Activated T-cell treated with anti-CD3 and anti-CD28 coated beads, Interleukin-2, amount 50 U/mL, for 4 hours (primary cell): ENCODE measurements around the gene CSMD2. TPM values are rescaled to one million over a fixed set of nuclear protein-coding genes. Genes with fewer than 3 reads are reported as not detected.

Experiments
- ATAC-seq, 2 donors: fragments of 200-7000 bp; cut with Tn5 transposase; one replicate each; pipeline ENCODE4 v1.10.0; 2021
- DNase-seq: peaks from one replicate; pipeline ENCODE4 v3.0.0-alpha.2; 2020
- H3K27me3 Mint-ChIP-seq: one replicate; pipeline ENCODE4 v1.8.0; 2021; ENCODE audit warnings: low read depth, mixed read lengths
- H3K36me3 Mint-ChIP-seq: one replicate; pipeline ENCODE4 v1.8.0; 2022; ENCODE audit warnings: mixed read lengths; ENCODE audit not compliant: insufficient read depth
- H3K4me1 Mint-ChIP-seq: one replicate; pipeline ENCODE4 v1.8.0; 2021; ENCODE audit warnings: low read depth, mixed read lengths
- H3K4me3 Mint-ChIP-seq: one replicate; pipeline ENCODE4 v1.8.0; 2021; ENCODE audit warnings: mild to moderate bottlenecking, moderate library complexity, mixed read lengths
- H3K9me3 Mint-ChIP-seq: one replicate; pipeline ENCODE4 v1.8.0; 2021; ENCODE audit warnings: mixed read lengths
- total RNA-seq, 3 donors: library from RNA; stranded (reverse); gene quantifications; one replicate each; pipeline ENCODE4 v1.2.1, GENCODE V29; 2021

The CSMD2 gene
- total RNA-seq, 3 donors from 2014 or later, result not detected

DNA sequence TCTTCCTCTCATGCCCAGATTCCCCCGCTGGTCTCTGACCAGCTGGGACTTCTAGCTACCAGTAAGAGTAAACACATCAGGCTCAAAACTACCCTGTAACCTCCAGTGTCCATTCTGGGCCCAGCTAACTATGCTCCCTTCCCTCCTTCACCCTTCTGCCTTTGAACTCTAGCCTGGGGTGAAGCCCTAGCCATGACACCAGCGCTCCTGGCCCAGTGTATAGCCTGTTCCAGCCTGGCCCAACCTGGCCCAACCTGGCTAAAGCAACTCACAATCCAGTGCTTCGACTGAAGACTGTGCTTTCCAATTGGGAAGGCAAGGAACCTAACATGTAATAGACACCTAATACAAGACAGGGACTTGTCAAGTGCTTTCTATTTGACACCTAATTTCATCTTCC is 27.6 kb downstream of the CSMD2 start:
- Mint-ChIP-seq H3K9me3 (no peaks in the 10 kb centered on the region), H3K36me3 (no peaks in the 10 kb centered on the region), H3K4me1 (no peaks in the 10 kb centered on the region), H3K27me3 (peaks cover 4% of the 10 kb centered on the region), H3K4me3 (no peak overlapping the region)
- DNase-seq (no peak), ATAC-seq (no peak)

- peaks cover 8% of the 10 kb centered on the region for H3K27me3 Mint-ChIP-seq
- no peaks in the 10 kb centered on the region for H3K36me3 Mint-ChIP-seq
- H3K9me3 Mint-ChIP-seq, result no peaks in the 10 kb centered on the region
- DNase-seq (no peak), ATAC-seq (no peak)
- H3K4me1 Mint-ChIP-seq, result no peaks in the 10 kb centered on the region
- H3K4me3 Mint-ChIP-seq, result no peak overlapping the region
Observed at GRCh38 chr1:34132161-34132420, 32.9 kb downstream of the CSMD2 start.

GRCh38 chr1:34131396-34132160 is 33.5 kb downstream of the CSMD2 start:
- H3K4me3 Mint-ChIP-seq, result no peak overlapping the region
- no peaks in the 10 kb centered on the region for H3K4me1 Mint-ChIP-seq
- no peaks in the 10 kb centered on the region for H3K9me3 Mint-ChIP-seq
- no peaks in the 10 kb centered on the region for H3K36me3 Mint-ChIP-seq
- H3K27me3 Mint-ChIP-seq, result peaks cover 12% of the 10 kb centered on the region
- DNase-seq (no peak), ATAC-seq (no peak)

DNA sequence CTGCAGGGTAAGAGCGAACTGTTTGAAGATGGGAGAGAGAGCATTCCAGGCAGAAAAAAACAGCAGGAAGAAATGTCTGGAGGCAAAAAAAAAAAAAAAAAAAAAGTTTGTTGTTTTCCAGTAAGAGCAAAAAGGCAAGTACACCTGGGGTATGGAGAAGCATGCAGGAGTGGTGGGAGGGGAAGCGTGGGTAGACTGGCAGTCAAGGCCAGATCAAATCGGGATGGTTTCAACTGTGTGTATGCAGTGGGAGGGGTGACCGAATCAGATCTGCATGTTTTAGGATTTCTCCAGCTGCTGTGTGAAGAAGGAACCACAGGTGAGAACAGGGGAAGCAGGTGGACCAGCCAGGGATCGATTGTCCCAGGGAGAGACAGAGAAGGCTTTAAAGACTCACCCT is 34.7 kb downstream of the CSMD2 start:
- Mint-ChIP-seq H3K36me3 (no peaks in the 10 kb centered on the region), H3K4me1 (no peaks in the 10 kb centered on the region), H3K27me3 (peaks cover 15% of the 10 kb centered on the region), H3K9me3 (no peaks in the 10 kb centered on the region), H3K4me3 (no peak overlapping the region)
- DNase-seq, result no peak
- ATAC-seq, result no peak

DNA sequence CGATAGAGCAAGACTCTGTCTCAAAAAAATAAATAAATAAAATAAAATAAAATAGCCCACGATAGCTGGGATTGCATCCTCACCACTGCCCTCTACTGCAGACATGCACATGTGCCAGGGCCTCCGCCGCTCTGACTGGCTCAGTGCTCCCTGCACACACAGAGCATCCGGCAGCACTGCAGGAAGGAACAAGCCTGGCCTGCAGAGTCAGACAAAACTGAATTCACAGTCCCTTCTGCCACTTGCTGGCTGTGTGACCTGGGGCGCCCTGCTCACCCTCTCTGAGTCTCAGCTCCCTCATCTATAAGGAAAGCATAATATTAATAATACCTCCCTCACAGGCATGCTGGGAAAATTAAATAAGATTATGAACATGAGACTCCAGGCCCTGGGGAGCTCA is 35.4 kb downstream of the CSMD2 start:
- ATAC-seq, result no peak
- no peaks in the 10 kb centered on the region for H3K36me3 Mint-ChIP-seq
- no peaks in the 10 kb centered on the region for H3K4me1 Mint-ChIP-seq
- no peak for DNase-seq
- no peak overlapping the region for H3K4me3 Mint-ChIP-seq
- H3K9me3 Mint-ChIP-seq, result no peaks in the 10 kb centered on the region
- peaks cover 17% of the 10 kb centered on the region for H3K27me3 Mint-ChIP-seq

- Mint-ChIP-seq H3K27me3 (peaks cover 17% of the 10 kb centered on the region), H3K4me1 (no peaks in the 10 kb centered on the region), H3K4me3 (no peak overlapping the region), H3K9me3 (no peaks in the 10 kb centered on the region), H3K36me3 (no peaks in the 10 kb centered on the region)
- DNase-seq (no peak), ATAC-seq (no peak)
Observed at GRCh38 chr1:34128186-34128889, 36.7 kb downstream of the CSMD2 start.

- no peak for ATAC-seq
- Mint-ChIP-seq H3K9me3 (no peaks in the 10 kb centered on the region), H3K27me3 (peaks cover 17% of the 10 kb centered on the region), H3K4me3 (no peak overlapping the region), H3K4me1 (no peaks in the 10 kb centered on the region), H3K36me3 (no peaks in the 10 kb centered on the region)
- DNase-seq, result no peak
Observed at GRCh38 chr1:34127006-34128000, 37.7 kb downstream of the CSMD2 start.

DNA sequence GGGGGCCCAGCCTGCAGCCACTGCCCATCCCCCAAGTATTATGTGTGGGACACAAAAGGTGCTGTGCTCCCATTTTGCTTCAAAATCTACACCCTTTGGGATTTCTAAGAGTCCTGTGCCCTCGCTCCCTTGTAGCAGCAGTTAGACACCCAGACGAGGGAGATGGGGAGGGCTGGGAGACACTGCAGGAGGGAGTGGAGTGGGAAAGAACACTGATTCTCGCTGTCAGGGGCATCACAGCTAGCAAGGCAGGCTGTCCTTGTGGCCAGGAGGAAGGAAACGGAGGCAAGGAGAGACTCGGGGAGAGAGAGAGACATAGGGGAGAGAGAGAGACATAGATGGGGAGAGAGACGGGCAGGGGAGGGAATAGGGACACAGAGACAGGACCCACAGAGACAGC is 38.5 kb downstream of the CSMD2 start:
- no peaks in the 10 kb centered on the region for H3K36me3 Mint-ChIP-seq
- H3K4me1 Mint-ChIP-seq, result no peaks in the 10 kb centered on the region
- H3K9me3 Mint-ChIP-seq, result no peaks in the 10 kb centered on the region
- H3K27me3 Mint-ChIP-seq, result peaks cover 17% of the 10 kb centered on the region
- DNase-seq, result no peak
- no peak overlapping the region for H3K4me3 Mint-ChIP-seq
- no peak for ATAC-seq

DNA sequence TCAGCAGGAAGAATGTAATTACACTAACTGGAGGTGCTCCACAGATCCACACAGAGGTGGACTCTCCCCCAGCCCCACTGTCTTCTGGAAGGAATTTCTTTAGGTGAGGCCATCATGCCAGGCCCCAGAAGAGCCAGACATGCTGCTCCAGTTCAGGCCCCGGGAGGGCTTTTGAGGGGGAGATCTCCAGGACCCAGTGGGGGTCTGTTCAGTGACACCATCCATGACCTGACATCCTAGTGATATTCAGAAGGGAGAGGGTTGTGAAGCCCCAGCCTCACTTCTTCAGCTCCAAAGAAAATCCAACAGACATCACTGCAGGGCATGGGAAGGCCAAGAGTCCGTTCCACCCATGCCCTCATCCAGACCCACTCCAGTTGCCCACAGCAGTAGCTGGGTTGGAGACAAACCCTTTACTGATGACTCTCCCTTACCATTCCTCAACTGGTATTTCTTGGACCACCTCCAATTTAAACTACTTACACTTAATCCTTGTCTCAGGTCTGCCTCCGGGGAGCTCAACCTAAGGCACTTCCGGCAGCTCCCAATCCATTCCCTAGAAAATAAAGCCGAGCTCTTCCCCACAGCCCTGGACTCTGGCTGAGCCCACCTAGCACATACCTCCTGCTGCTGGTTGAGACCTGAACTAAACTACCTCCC is 39.2 kb downstream of the CSMD2 start:
- H3K4me1 Mint-ChIP-seq, result no peaks in the 10 kb centered on the region
- ATAC-seq (no peak), DNase-seq (no peak)
- H3K36me3 Mint-ChIP-seq, result no peaks in the 10 kb centered on the region
- H3K27me3 Mint-ChIP-seq, result peaks cover 17% of the 10 kb centered on the region
- no peak overlapping the region for H3K4me3 Mint-ChIP-seq
- H3K9me3 Mint-ChIP-seq, result no peaks in the 10 kb centered on the region

DNA sequence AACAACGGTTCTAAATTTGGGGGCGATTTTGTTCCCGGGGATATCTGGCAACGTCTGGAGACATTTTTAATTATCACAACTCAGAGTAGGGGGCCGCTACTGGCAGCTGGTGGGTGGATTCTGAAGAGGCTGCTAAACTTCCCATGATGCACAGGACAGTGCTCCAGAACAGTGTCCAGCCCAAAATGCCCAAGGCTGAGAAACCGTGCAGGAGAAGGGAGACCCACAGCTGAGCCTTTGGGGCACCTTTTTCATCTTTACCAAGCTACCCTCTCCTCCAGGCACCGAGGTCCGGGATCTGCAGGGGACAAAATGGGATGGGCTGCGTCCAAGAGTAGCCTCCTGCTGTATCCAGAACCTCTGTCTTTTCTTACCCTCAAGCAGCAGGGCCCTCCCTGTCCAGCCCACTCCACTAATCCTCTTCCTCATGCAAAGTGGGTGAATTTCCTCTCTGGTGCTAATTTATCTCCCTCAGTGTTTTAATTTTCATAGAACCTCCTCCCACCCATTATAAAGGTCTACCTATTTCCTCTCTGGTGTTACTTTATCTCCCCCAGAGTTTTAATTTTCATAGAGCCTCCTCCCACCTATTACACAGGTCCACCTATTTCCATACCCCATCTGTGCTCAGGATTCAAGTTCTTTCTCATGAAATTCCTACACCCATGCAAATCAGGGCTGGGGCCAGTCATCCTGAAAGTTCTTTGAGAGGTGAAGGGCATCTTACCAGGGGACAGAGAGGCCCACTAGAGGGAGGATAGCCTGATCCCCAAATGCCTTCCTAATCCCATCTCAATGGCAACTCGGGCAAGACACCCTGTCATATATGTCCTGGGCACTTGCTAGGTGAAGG is 42.7 kb downstream of the CSMD2 start:
- no peak overlapping the region for H3K4me3 Mint-ChIP-seq

GRCh38 chr1:34115233-34115632 is 49.8 kb downstream of the CSMD2 start:
- Mint-ChIP-seq H3K9me3 (peaks cover 25% of the 10 kb centered on the region), H3K4me1 (no peaks in the 10 kb centered on the region), H3K4me3 (no peak overlapping the region), H3K36me3 (no peaks in the 10 kb centered on the region), H3K27me3 (no peaks in the 10 kb centered on the region)
- no peak for ATAC-seq
- no peak for DNase-seq

More for the DNA sequence above, 42.7 kb downstream of the CSMD2 start:
- peaks cover 10% of the 10 kb centered on the region for H3K9me3 Mint-ChIP-seq
- H3K36me3 Mint-ChIP-seq, result no peaks in the 10 kb centered on the region
- DNase-seq (no peak), ATAC-seq (no peak)
- H3K27me3 Mint-ChIP-seq, result peaks cover 10% of the 10 kb centered on the region
- H3K4me1 Mint-ChIP-seq, result no peaks in the 10 kb centered on the region

- no peak for DNase-seq
- H3K4me3 Mint-ChIP-seq, result no peak overlapping the region
- no peaks in the 10 kb centered on the region for H3K4me1 Mint-ChIP-seq
- H3K9me3 Mint-ChIP-seq, result peaks cover 23% of the 10 kb centered on the region
- H3K27me3 Mint-ChIP-seq, result no peaks in the 10 kb centered on the region
- no peaks in the 10 kb centered on the region for H3K36me3 Mint-ChIP-seq
- ATAC-seq, result no peak
Observed at GRCh38 chr1:34113887-34114286, 51.1 kb downstream of the CSMD2 start.

DNA sequence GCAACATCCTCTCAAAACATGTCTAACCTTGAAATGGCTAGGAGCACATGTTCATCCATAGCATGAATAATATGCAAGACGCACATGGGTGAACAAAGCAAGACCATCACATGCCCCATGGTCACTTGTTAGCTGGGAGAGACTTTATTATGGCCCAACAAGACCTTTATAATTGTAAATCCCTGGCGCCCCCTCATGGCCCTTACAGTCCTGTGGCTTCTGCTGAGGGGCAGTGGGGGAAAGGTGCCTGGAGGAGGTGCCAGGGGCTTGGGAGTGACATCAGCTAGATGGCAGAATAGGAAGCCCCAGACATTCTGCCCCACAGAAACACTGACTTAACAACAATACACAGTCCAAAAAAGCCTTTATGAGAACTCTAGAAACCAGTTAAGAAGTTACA is 51.7 kb downstream of the CSMD2 start:
- H3K9me3 Mint-ChIP-seq, result peaks cover 18% of the 10 kb centered on the region
- DNase-seq (no peak), ATAC-seq (no peak)
- H3K36me3 Mint-ChIP-seq, result no peaks in the 10 kb centered on the region
- H3K27me3 Mint-ChIP-seq, result peaks cover 4% of the 10 kb centered on the region
- no peak overlapping the region for H3K4me3 Mint-ChIP-seq
- H3K4me1 Mint-ChIP-seq, result no peaks in the 10 kb centered on the region
